ENCODE results near the gene BSDC1. TPM values are rescaled to one million over a fixed set of nuclear protein-coding genes. Genes with fewer than 3 reads are reported as not detected.
A peak's percentile ranks its signal among the peaks of the same experiment; 100 is the strongest.

The BSDC1 gene
- total and polyA plus RNA-seq, 9 donors = 32.6 to 48.3 (median 41.4) TPM

GRCh38 chr1:32337855-32338636 is 56.2 kb downstream of the BSDC1 start:
- H3K27ac ChIP-seq (ENCODE audit: low read length) = peak overlapping the region; percentile 84
- H3K36me3 ChIP-seq (ENCODE audit: control insufficient read depth, insufficient read depth, low read length) = peaks cover 11% of the 10 kb centered on the region
- no peak overlapping the region for H3K4me3 ChIP-seq (ENCODE audit: low read length)
- H3K4me1 ChIP-seq (ENCODE audit: control insufficient read depth, insufficient read depth, low read length) = peaks cover 62% of the 10 kb centered on the region
- WGBS (ENCODE audit: insufficient coverage) = 58% methylated on average over 11 of the region's 16 CpGs
- H3K9me3 ChIP-seq (replicated peaks; ENCODE audit: control insufficient read depth, low read depth, low read length) = no peaks in the 10 kb centered on the region
- H3K27me3 ChIP-seq (ENCODE audit: control insufficient read depth, insufficient read depth, low read length) = peaks cover 2% of the 10 kb centered on the region
- DNase-seq = peak; percentile 78

- Histone ChIP-seq H3K36me3 (ENCODE audit: control insufficient read depth, insufficient read depth, low read length) (peaks cover 20% of the 10 kb centered on the region), H3K27ac (ENCODE audit: low read length) (no peak overlapping the region), H3K4me1 (ENCODE audit: control insufficient read depth, insufficient read depth, low read length) (peaks cover 66% of the 10 kb centered on the region), H3K27me3 (ENCODE audit: control insufficient read depth, insufficient read depth, low read length) (no peaks in the 10 kb centered on the region), H3K4me3 (ENCODE audit: low read length) (no peak overlapping the region), H3K9me3 (replicated peaks; ENCODE audit: control insufficient read depth, low read depth, low read length) (no peaks in the 10 kb centered on the region)
- DNase-seq = peak; percentile 47
- WGBS (ENCODE audit: insufficient coverage) = no CpG with 5 or more reads among the region's 8 CpGs
Observed at GRCh38 chr1:32336963-32337675, 57.1 kb downstream of the BSDC1 start.

GRCh38 chr1:32336591-32336932 is 57.7 kb downstream of the BSDC1 start:
- 23% methylated on average over 12 of the region's 15 CpGs for WGBS (ENCODE audit: insufficient coverage)
- peaks cover 61% of the 10 kb centered on the region for H3K4me1 ChIP-seq (ENCODE audit: control insufficient read depth, insufficient read depth, low read length)
- no peak for DNase-seq
- H3K27ac ChIP-seq (ENCODE audit: low read length) = no peak overlapping the region
- H3K27me3 ChIP-seq (ENCODE audit: control insufficient read depth, insufficient read depth, low read length) = no peaks in the 10 kb centered on the region
- H3K9me3 ChIP-seq (replicated peaks; ENCODE audit: control insufficient read depth, low read depth, low read length) = no peaks in the 10 kb centered on the region
- peak overlapping the region; percentile 68 for H3K4me3 ChIP-seq (ENCODE audit: low read length)
- H3K36me3 ChIP-seq (ENCODE audit: control insufficient read depth, insufficient read depth, low read length) = peaks cover 25% of the 10 kb centered on the region

DNA sequence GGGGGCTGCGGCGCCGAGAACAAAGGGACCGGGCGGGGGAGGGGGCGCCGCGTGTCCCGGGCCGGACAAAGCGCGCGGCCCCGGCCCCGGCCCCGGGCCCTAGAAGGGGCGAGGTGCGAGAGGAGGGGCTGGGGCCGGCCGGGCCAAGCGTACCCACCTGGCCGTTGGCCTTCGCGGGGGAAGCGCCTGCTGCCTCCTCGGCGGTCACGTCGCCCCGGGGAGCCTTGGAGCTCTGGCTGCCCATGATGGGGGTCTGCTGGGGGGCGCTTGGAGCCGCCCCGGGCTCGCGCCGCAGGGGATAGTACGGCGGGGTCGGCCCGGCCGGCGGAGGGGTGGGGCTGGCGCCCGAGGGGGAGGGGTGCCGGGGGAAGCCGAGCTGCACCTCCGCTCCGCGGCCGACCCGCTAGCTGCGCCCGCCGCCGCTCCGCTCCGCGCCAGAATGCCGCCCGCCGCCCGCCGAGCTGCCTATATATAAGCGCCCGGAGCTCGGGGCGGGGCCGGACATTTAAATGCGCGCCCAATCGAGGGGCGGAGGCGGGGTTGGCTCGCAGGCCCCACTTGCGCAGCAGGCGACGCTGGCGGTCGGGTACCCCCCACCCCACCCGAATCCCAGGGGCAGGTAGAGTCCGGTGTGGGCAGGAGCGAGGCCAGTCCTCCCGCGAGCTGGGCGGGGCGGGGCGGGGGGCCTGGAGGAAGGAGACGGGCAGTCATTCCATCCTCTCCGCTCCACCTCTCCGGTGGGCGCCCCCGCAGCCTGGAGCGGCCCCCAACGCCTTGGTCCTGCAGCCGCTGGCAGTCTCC is 58.3 kb downstream of the BSDC1 start, which contains the start of gene MARCKSL1:
Gene MARCKSL1, minus strand, starts transcription at position 444 of the 801 bp plus-strand sequence. Its CDS starts 200 bp downstream, at position 244.
- Histone ChIP-seq H3K27me3 (ENCODE audit: control insufficient read depth, insufficient read depth, low read length) (no peaks in the 10 kb centered on the region), H3K9me3 (replicated peaks; ENCODE audit: control insufficient read depth, low read depth, low read length) (no peaks in the 10 kb centered on the region), H3K36me3 (ENCODE audit: control insufficient read depth, insufficient read depth, low read length) (peaks cover 30% of the 10 kb centered on the region), H3K4me1 (ENCODE audit: control insufficient read depth, insufficient read depth, low read length) (peaks cover 55% of the 10 kb centered on the region), H3K27ac (ENCODE audit: low read length) (peak within 1 kb of the TSS; percentile 47), H3K4me3 (ENCODE audit: low read length) (peak within 1 kb of the TSS; percentile 72)
- WGBS (ENCODE audit: insufficient coverage) = under 1% methylated on average over 78 of the region's 95 CpGs
- DNase-seq = peak; percentile 89

- Histone ChIP-seq H3K4me1 (ENCODE audit: control insufficient read depth, insufficient read depth, low read length) (peaks cover 55% of the 10 kb centered on the region), H3K27me3 (ENCODE audit: control insufficient read depth, insufficient read depth, low read length) (no peaks in the 10 kb centered on the region), H3K36me3 (ENCODE audit: control insufficient read depth, insufficient read depth, low read length) (peaks cover 35% of the 10 kb centered on the region), H3K9me3 (replicated peaks; ENCODE audit: control insufficient read depth, low read depth, low read length) (no peaks in the 10 kb centered on the region), H3K4me3 (ENCODE audit: low read length) (peak overlapping the region; percentile 72), H3K27ac (ENCODE audit: low read length) (no peak overlapping the region)
- no peak for DNase-seq
- under 1% methylated on average over 33 of the region's 34 CpGs for WGBS (ENCODE audit: insufficient coverage)
Observed at GRCh38 chr1:32335535-32335789, 58.8 kb downstream of the BSDC1 start.

DNA sequence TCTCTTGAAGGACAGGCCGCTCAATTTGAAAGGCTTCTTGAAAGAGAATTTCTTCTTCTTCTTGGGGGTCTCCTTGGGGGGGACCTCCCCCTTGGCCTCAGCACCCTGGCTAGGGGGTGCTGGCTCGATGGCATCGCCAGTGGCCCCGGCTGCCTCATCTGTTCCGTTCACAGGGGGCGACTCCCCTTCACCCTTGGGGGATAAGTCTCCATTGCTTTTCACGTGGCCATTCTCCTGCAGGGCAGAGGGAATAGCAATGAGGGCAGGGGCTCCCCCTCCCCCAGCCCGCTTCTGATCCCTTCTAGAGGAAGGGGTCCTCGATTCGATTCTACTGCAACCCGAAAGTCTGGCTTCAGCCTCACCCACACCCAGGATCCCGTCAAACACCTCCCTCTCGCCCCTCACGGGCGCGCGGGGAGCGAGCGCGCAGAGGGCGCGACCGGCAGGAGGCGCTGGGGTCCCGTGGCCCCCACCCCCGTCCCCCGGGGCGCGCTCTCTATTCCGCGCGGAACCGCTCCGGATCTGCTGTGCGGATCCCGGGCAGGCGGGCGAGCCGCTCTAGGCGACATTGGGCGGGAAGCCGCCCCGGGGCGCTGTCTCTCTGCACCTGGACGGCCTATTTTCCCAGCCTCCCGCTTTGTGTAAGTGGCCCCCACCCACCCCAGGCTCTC is 59.2 kb downstream of the BSDC1 start:
- DNase-seq = peak; percentile 63
- 0% methylated on average over 42 of the region's 46 CpGs for WGBS (ENCODE audit: insufficient coverage)
- H3K9me3 ChIP-seq (replicated peaks; ENCODE audit: control insufficient read depth, low read depth, low read length) = no peaks in the 10 kb centered on the region
- H3K4me1 ChIP-seq (ENCODE audit: control insufficient read depth, insufficient read depth, low read length) = peaks cover 55% of the 10 kb centered on the region
- peak overlapping the region; percentile 72 for H3K4me3 ChIP-seq (ENCODE audit: low read length)
- no peaks in the 10 kb centered on the region for H3K27me3 ChIP-seq (ENCODE audit: control insufficient read depth, insufficient read depth, low read length)
- peaks cover 39% of the 10 kb centered on the region for H3K36me3 ChIP-seq (ENCODE audit: control insufficient read depth, insufficient read depth, low read length)
- H3K27ac ChIP-seq (ENCODE audit: low read length) = peak overlapping the region; percentile 42

DNA sequence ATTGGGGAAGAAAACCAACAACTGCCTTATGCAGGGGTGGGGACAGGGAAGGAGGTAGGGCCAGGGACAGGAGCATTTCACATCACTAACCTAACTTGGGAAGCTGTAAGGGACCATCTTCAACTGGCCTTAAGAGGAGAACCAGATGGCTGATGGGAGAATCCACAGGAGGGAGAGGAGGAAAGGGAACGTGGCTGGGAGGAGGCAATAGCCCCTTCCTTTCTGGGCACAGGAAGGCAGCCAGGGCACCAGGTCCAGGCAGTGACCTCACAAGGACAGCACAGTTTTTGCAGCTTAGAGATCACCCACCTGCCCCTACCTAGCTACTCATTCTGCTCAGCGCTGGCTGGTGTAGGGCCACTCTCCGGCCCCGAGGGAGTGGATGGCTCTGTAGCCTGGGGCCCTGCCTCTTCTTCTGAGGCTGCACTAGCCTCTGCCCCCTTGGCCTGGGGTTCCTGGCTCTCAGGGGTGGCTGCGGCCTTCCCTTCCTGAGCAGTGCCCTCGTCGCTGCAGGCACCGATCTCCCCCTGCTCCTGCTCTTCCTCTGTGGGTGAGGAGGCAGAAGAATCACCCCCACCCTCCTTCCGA is 59.9 kb downstream of the BSDC1 start:
- Histone ChIP-seq H3K4me1 (ENCODE audit: control insufficient read depth, insufficient read depth, low read length) (peaks cover 51% of the 10 kb centered on the region), H3K27ac (ENCODE audit: low read length) (no peak overlapping the region), H3K36me3 (ENCODE audit: control insufficient read depth, insufficient read depth, low read length) (peaks cover 45% of the 10 kb centered on the region), H3K9me3 (replicated peaks; ENCODE audit: control insufficient read depth, low read depth, low read length) (no peaks in the 10 kb centered on the region), H3K4me3 (ENCODE audit: low read length) (peak overlapping the region; percentile 72), H3K27me3 (ENCODE audit: control insufficient read depth, insufficient read depth, low read length) (no peaks in the 10 kb centered on the region)
- DNase-seq = no peak
- 30% methylated on average over 7 of the region's 9 CpGs for WGBS (ENCODE audit: insufficient coverage)

DNA sequence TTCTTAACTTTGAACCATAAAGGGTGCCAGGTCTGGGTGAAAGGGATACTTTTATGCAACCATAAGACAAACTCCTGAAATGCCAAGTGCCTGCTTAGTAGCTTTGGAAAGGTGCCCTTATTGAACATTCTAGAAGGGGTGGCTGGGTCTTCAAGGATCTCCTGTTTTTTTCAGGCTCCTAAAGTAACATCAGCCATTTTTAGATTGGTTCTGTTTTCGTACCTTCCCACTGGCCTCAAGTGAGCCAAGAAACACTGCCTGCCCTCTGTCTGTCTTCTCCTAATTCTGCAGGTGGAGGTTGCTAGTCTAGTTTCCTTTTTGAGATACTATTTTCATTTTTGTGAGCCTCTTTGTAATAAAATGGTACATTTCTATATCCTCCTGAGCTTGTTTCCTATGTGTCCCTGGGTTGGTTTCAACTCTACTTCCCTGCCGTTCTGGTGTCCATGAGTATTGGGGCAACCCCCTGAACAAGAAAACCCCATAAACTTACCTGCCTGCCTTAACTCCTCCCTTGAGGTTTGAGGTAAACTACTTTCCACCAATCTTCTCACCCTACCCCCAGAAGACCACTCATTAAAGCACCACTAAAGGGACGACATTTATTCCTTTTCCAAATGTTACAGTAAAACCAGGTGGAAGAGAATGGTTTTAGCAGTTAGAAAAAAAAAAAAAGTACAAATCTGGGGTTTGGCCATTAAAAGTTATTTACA is 60.8 kb downstream of the BSDC1 start:
- no CpG with 5 or more reads among the region's 3 CpGs for WGBS (ENCODE audit: insufficient coverage)
- Histone ChIP-seq H3K4me1 (ENCODE audit: control insufficient read depth, insufficient read depth, low read length) (peaks cover 41% of the 10 kb centered on the region), H3K4me3 (ENCODE audit: low read length) (no peak overlapping the region), H3K9me3 (replicated peaks; ENCODE audit: control insufficient read depth, low read depth, low read length) (no peaks in the 10 kb centered on the region), H3K27ac (ENCODE audit: low read length) (no peak overlapping the region), H3K36me3 (ENCODE audit: control insufficient read depth, insufficient read depth, low read length) (peaks cover 55% of the 10 kb centered on the region), H3K27me3 (ENCODE audit: control insufficient read depth, insufficient read depth, low read length) (no peaks in the 10 kb centered on the region)
- DNase-seq = no peak
